PFSK-1 (cell line): ENCODE results near the gene ZBTB16.

Source experiments
- FOXP2 ChIP-seq: optimal IDR thresholded peaks from 2 replicates; pipeline ENCODE3; 2011; ENCODE audit warnings: borderline replicate concordance, control low read depth, inconsistent platforms; ENCODE audit not compliant: insufficient read depth; ENCODE audit errors: extremely low read length, extremely low read depth
- POLR2AphosphoS5 ChIP-seq: IDR thresholded peaks from 2 replicates; pipeline ENCODE4 v1.6.1; 2012; ENCODE audit warnings: low read depth, mild to moderate bottlenecking, control low read depth, low read length, moderate library complexity
- REST ChIP-seq, 2 experiments: IDR thresholded peaks; 2 replicates each; pipeline versions ENCODE4 v1.6.1 to v1.8.0; 2011 to 2012; ENCODE audit warnings: low read depth in 2 of 2, low read length in 2 of 2, control low read depth in 1 of 2, inconsistent platforms in 1 of 2, mild to moderate bottlenecking in 1 of 2, moderate library complexity in 1 of 2; ENCODE audit not compliant: insufficient read depth in 1 of 2
- SIN3A ChIP-seq: IDR thresholded peaks from 2 replicates; pipeline ENCODE4 v1.6.1; 2012; ENCODE audit warnings: mild to moderate bottlenecking, low read length, moderate library complexity, borderline replicate concordance; ENCODE audit not compliant: insufficient read depth
- TAF1 ChIP-seq: IDR thresholded peaks from 2 replicates; pipeline ENCODE4 v1.6.1; 2012; ENCODE audit warnings: low read length, control low read depth, borderline replicate concordance; ENCODE audit not compliant: insufficient read depth

Gene ZBTB16

GRCh38 chr11:114062272-114062671 lies 2.8 kb downstream of the ZBTB16 start:
- TF ChIP-seq SIN3A: no peak
- TF ChIP-seq FOXP2: no peak
- no peak for TF ChIP-seq POLR2AphosphoS5
- TF ChIP-seq TAF1: no peak
- TF ChIP-seq REST (IDR thresholded peaks at IDR 0.05; ENCODE audit: insufficient read depth in 1 of 2, low read depth in 2 of 2, low read length in 2 of 2): no peak

- TF ChIP-seq SIN3A (no peak), REST (IDR thresholded peaks at IDR 0.05; ENCODE audit: insufficient read depth in 1 of 2, low read depth in 2 of 2, low read length in 2 of 2) (no peak), FOXP2 (no peak), POLR2AphosphoS5 (no peak), TAF1 (no peak)
Measured at GRCh38 chr11:114063149-114063828, 3.8 kb downstream of the ZBTB16 start.

- TF ChIP-seq POLR2AphosphoS5 (no peak), SIN3A (no peak), REST (IDR thresholded peaks at IDR 0.05; ENCODE audit: insufficient read depth in 1 of 2, low read depth in 2 of 2, low read length in 2 of 2) (no peak), FOXP2 (no peak), TAF1 (no peak)
Measured at GRCh38 chr11:114063829-114064201, 4.3 kb downstream of the ZBTB16 start.

- TF ChIP-seq REST (IDR thresholded peaks at IDR 0.05; ENCODE audit: insufficient read depth in 1 of 2, low read depth in 2 of 2, low read length in 2 of 2) (no peak), SIN3A (no peak), FOXP2 (no peak), POLR2AphosphoS5 (no peak), TAF1 (no peak)
Measured at GRCh38 chr11:114064216-114064615, 4.7 kb downstream of the ZBTB16 start.
